IMR-90 (cell line): ENCODE data around the gene OR52K2. TPM values are rescaled to one million over a fixed set of nuclear protein-coding genes. Genes with fewer than 3 reads are reported as not detected.

Experiments
- ATAC-seq: fragments of 200-7000 bp; cut with Tn5 transposase; 2 replicates; pipeline ENCODE4 v1.9.1; 2020; ENCODE audit warnings: low read depth, mild to moderate bottlenecking, moderate library complexity
- BruUV-seq: library from RNA; stranded (reverse); fragments of 400-500 nt; replicated peaks from 2 replicates; lab custom pipeline; 2021; lab: Mats Ljungman, UMichigan
- CTCF ChIA-PET: fragments of 300-600 bp; formaldehyde crosslinking; extraction: SDS; loops from one replicate; lab custom pipeline; 2021; ENCODE audit warnings: antibody characterized with exemption; lab: Yijun Ruan, JAX
- POLR2A ChIA-PET: fragments of 300-600 bp; sonication (Branson Sonifier 250); formaldehyde crosslinking; loops from one replicate; lab custom pipeline; 2022; ENCODE audit warnings: antibody characterized with exemption; ENCODE audit not compliant: unreplicated experiment; lab: Charles Lee
- DNase-seq: peaks from one replicate; pipeline ENCODE4 v3.0.0; 2013
- H2AFZ ChIP-seq: replicated peaks from 2 replicates; pipeline ENCODE3; 2013; ENCODE audit warnings: low read length, mild to moderate bottlenecking; ENCODE audit not compliant: poor library complexity
- H2AK5ac ChIP-seq: 2 replicates; pipeline ENCODE4 v1.6.1; 2013; ENCODE audit warnings: low read depth, low read length, inconsistent platforms
- H2AK9ac ChIP-seq: replicated peaks from 2 replicates; pipeline ENCODE3; 2013; ENCODE audit warnings: mild to moderate bottlenecking, low read depth, low read length, moderate library complexity; ENCODE audit not compliant: poor library complexity
- H2BK120ac ChIP-seq: 2 replicates; pipeline ENCODE4 v1.6.1; 2013; ENCODE audit warnings: low read depth, low read length, inconsistent platforms
- H2BK15ac ChIP-seq: 3 replicates; pipeline ENCODE4 v1.6.1; 2013; ENCODE audit warnings: low read depth, low read length, inconsistent platforms
- H2BK20ac ChIP-seq: 2 replicates; pipeline ENCODE4 v1.6.1; 2013; ENCODE audit warnings: low read depth, mild to moderate bottlenecking, inconsistent platforms, low read length, moderate library complexity
- H2BK5ac ChIP-seq: 2 replicates; pipeline ENCODE4 v1.6.1; 2013; ENCODE audit warnings: mild to moderate bottlenecking, low read depth, low read length, inconsistent platforms; ENCODE audit not compliant: poor library complexity, severe bottlenecking
- H3K14ac ChIP-seq: replicated peaks from 2 replicates; pipeline ENCODE4 v1.6.1; 2013; ENCODE audit warnings: low read depth, low read length, inconsistent platforms
- H3K18ac ChIP-seq: 2 replicates; pipeline ENCODE4 v1.6.1; 2013; ENCODE audit warnings: low read depth, low read length, control low read depth
- H3K23ac ChIP-seq: 2 replicates; pipeline ENCODE4 v1.6.1; 2013; ENCODE audit warnings: low read depth, low read length, inconsistent platforms
- H3K27ac ChIP-seq: 2 replicates; pipeline ENCODE4 v1.5.1; 2013; ENCODE audit warnings: mild to moderate bottlenecking, control low read depth, low read length; ENCODE audit not compliant: insufficient read depth
- H3K27me3 ChIP-seq: 2 replicates; pipeline ENCODE4 v1.6.1; 2013; ENCODE audit warnings: low read length; ENCODE audit not compliant: control insufficient read depth, insufficient read depth
- H3K36me3 ChIP-seq: 2 replicates; pipeline ENCODE4 v1.6.1; 2013; ENCODE audit warnings: low read length, mixed read lengths; ENCODE audit not compliant: control insufficient read depth, insufficient read depth
- H3K4ac ChIP-seq: 2 replicates; pipeline ENCODE4 v1.6.1; 2013; ENCODE audit warnings: low read depth, low read length, inconsistent platforms
- H3K4me1 ChIP-seq: 2 replicates; pipeline ENCODE4 v1.6.1; 2013; ENCODE audit warnings: low read length, mixed read lengths; ENCODE audit not compliant: control insufficient read depth, insufficient read depth
- H3K4me2 ChIP-seq: 2 replicates; pipeline ENCODE4 v1.6.1; 2013; ENCODE audit warnings: low read depth, mild to moderate bottlenecking, control low read depth, low read length, moderate library complexity
- H3K4me3 ChIP-seq: 2 replicates; pipeline ENCODE4 v1.5.1; 2013; ENCODE audit warnings: low read depth, mild to moderate bottlenecking, control low read depth, low read length, moderate library complexity; ENCODE audit not compliant: insufficient read depth
- H3K56ac ChIP-seq: 2 replicates; pipeline ENCODE4 v1.6.1; 2013; ENCODE audit warnings: low read length, inconsistent platforms; ENCODE audit not compliant: insufficient read depth; ENCODE audit errors: extremely low read depth
- H3K79me1 ChIP-seq, 2 experiments: 2 replicates each; pipeline ENCODE4 v1.6.1; 2013; ENCODE audit warnings: low read length in 2 of 2, inconsistent platforms in 1 of 2, low read depth in 1 of 2
- H3K9ac ChIP-seq: 2 replicates; pipeline ENCODE4 v1.6.1; 2013; ENCODE audit warnings: low read depth, low read length, control low read depth
- H3K9me1 ChIP-seq: 2 replicates; pipeline ENCODE4 v1.6.1; 2013; ENCODE audit warnings: low read length, inconsistent platforms; ENCODE audit not compliant: insufficient read depth
- H3K9me3 ChIP-seq: 2 replicates; pipeline ENCODE4 v1.6.1; 2013; ENCODE audit warnings: low read length; ENCODE audit not compliant: control insufficient read depth, insufficient read depth
- H4K20me1 ChIP-seq: 2 replicates; pipeline ENCODE4 v1.6.1; 2013; ENCODE audit warnings: low read length, inconsistent platforms; ENCODE audit not compliant: insufficient read depth
- H4K5ac ChIP-seq: 2 replicates; pipeline ENCODE4 v1.6.1; 2013; ENCODE audit warnings: mild to moderate bottlenecking, low read depth, low read length, control low read depth
- H4K8ac ChIP-seq, 2 experiments: 2 replicates each; pipeline ENCODE4 v1.6.1; 2013; ENCODE audit warnings: low read depth in 2 of 2, low read length in 2 of 2, control low read depth in 1 of 2, inconsistent platforms in 1 of 2
- H4K91ac ChIP-seq: 2 replicates; pipeline ENCODE4 v1.6.1; 2013; ENCODE audit warnings: low read depth, low read length, inconsistent platforms; ENCODE audit not compliant: insufficient read depth
- BHLHE40 ChIP-seq: fragments of 150-350 bp; IDR thresholded peaks from 2 replicates; pipeline ENCODE4 v1.6.1; 2016; ENCODE audit warnings: mild to moderate bottlenecking, low read depth, low read length
- CEBPB ChIP-seq: IDR thresholded peaks from 2 replicates; pipeline ENCODE4 v1.6.1; 2012; ENCODE audit warnings: low read depth, low read length, improper control_type of control experiment
- CTCF ChIP-seq: conservative IDR thresholded peaks from 2 replicates; pipeline ENCODE4 v1.5.1; 2012; ENCODE audit warnings: mild to moderate bottlenecking, low read depth, low read length, improper control_type of control experiment
- MAFK ChIP-seq: IDR thresholded peaks from 2 replicates; pipeline ENCODE4 v1.6.1; 2012; ENCODE audit warnings: low read depth, low read length, improper control_type of control experiment
- MXI1 ChIP-seq: IDR thresholded peaks from 2 replicates; pipeline ENCODE4 v1.6.1; 2012; ENCODE audit warnings: low read depth, mild to moderate bottlenecking, low read length, moderate library complexity, borderline replicate concordance
- POLR2A ChIP-seq: IDR thresholded peaks from 2 replicates; pipeline ENCODE4 v1.6.1; 2012; ENCODE audit warnings: mild to moderate bottlenecking, low read depth, low read length
- RAD21 ChIP-seq: IDR thresholded peaks from 2 replicates; pipeline ENCODE4 v1.6.1; 2012; ENCODE audit warnings: low read length, improper control_type of control experiment
- SMC3 ChIP-seq: fragments of 150-350 bp; IDR thresholded peaks from 2 replicates; pipeline ENCODE4 v1.6.1; 2016; ENCODE audit warnings: low read depth, mild to moderate bottlenecking, antibody characterized with exemption, low read length, moderate library complexity
- WGBS, 2 experiments: methylation state at CpG; one replicate each; pipeline versions ENCODE4 v1.1.5 to v1.1.7; 2013; ENCODE audit warnings: missing lambda C conversion rate in 2 of 2; ENCODE audit not compliant: insufficient read length in 1 of 2; ENCODE audit errors: extremely low coverage in 2 of 2; 5-methylcytosine and 5-hydroxymethylcytosine counted together
- dilution Hi-C: fragments of 300-500 bp; cut with HindIII; formaldehyde crosslinking; loops from one replicate; pipeline ENCODE4 v1.14.3; 2018; ENCODE audit warnings: low sequenced_read_pairs; ENCODE audit not compliant: unreplicated experiment
- in situ Hi-C: fragments of 300-500 bp; cut with MboI; formaldehyde crosslinking; loops from 3 replicates; pipeline ENCODE4 v1.14.3; 2019; ENCODE audit warnings: low sequenced_read_pairs, inconsistent platforms, mixed read lengths
- intact Hi-C: fragments of 100-400 bp; cut with micrococcal nuclease; formaldehyde crosslinking; loops from 2 replicates; pipeline ENCODE4 v1.10.0; 2022
- polyA plus RNA-seq, 3 experiments: library from polyadenylated mRNA; depleted of rRNA; stranded (reverse); fragments of >200 nt; gene quantifications; 2 replicates each; pipeline ENCODE4 v1.2.3, GENCODE V29; 2012; ENCODE audit warnings: low replicate concordance in 1 of 3
- total RNA-seq: library from RNA; depleted of rRNA; stranded (reverse); fragments of >200 nt; gene quantifications from 2 replicates; pipeline ENCODE4 v1.2.3, GENCODE V29; 2012
- TF ChIP-seq, protein P1 (sequence below): fragments of 150-350 bp; IDR thresholded peaks from 2 replicates; pipeline ENCODE4 v1.6.1; 2016; ENCODE audit warnings: low read depth, mild to moderate bottlenecking, low read length, moderate library complexity, borderline replicate concordance

Gene OR52K2
- total and polyA plus RNA-seq, 2 of the 4 experiments (the other 2 are of a cell fraction) = not detected

DNA sequence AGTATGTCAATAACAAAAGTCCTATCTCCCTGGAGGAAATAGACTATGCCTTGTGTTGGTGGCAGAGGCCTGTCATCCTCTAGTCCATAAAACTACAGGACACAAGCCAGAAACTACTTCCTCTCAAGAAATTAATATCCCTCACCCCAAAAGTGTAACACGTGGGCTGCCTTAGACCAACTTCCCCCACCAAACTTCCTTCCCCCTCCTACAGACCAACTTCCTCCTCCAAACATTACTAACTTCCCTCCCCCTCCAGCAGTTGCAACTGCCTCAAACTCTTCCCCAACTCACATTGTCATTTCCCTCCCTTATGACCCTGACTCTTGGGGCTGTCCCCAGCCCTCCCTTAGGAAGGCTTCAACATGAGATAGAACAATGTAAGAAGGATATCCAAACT lies 6.3 kb downstream of the OR52K2 start:
- Histone ChIP-seq H3K9me3 (no peaks in the 10 kb centered on the region; the same call in 1 of the 2 replicates), H2BK15ac (no peak overlapping the region), H3K9ac (no peak overlapping the region), H3K4me3 (no peak overlapping the region), H4K91ac (no peak overlapping the region), H2AFZ (no peak overlapping the region), H4K5ac (no peak overlapping the region), H3K36me3 (no peaks in the 10 kb centered on the region), H2AK9ac (no peak overlapping the region), H3K23ac (no peak overlapping the region), H3K27ac (no peak overlapping the region), H2AK5ac (no peak overlapping the region), H4K20me1 (no peaks in the 10 kb centered on the region), H2BK120ac (no peak overlapping the region), H2BK20ac (no peak overlapping the region), H3K27me3 (no peaks in the 10 kb centered on the region), H3K9me1 (no peaks in the 10 kb centered on the region), H3K18ac (no peak overlapping the region), H4K8ac (no peak overlapping the region), H3K4me2 (no peak overlapping the region), H3K14ac (no peak overlapping the region), H3K56ac (no peak overlapping the region), H2BK5ac (no peak overlapping the region), H3K79me1 (no peaks in the 10 kb centered on the region), H3K4ac (no peak overlapping the region), H3K4me1 (no peaks in the 10 kb centered on the region)
- intact Hi-C loops (no loop called here), dilution Hi-C loops (no loop called here), in situ Hi-C loops (no loop called here)
- TF ChIP-seq, protein P1, sequence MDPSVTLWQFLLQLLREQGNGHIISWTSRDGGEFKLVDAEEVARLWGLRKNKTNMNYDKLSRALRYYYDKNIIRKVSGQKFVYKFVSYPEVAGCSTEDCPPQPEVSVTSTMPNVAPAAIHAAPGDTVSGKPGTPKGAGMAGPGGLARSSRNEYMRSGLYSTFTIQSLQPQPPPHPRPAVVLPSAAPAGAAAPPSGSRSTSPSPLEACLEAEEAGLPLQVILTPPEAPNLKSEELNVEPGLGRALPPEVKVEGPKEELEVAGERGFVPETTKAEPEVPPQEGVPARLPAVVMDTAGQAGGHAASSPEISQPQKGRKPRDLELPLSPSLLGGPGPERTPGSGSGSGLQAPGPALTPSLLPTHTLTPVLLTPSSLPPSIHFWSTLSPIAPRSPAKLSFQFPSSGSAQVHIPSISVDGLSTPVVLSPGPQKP = no peak
- TF ChIP-seq SMC3 (no peak), MXI1 (no peak), RAD21 (no peak), CTCF (no peak), POLR2A (no peak), CEBPB (no peak), MAFK (no peak), BHLHE40 (no peak)
- ChIA-PET CTCF (no interaction called here), POLR2A (no interaction called here)
- DNase-seq (no peak), ATAC-seq (no peak)
- WGBS, 2 experiments = no CpG with 5 or more reads among the region's 1 CpG
- no TSS peak for BruUV-seq
